Mesodermal cell (in vitro differentiated cells): ENCODE measurements around the gene PGM3.

Source experiments
- H3K27ac ChIP-seq: 2 replicates; pipeline ENCODE4 v1.7.0; 2013; ENCODE audit warnings: mild to moderate bottlenecking, low read depth, low read length, moderate library complexity; ENCODE audit not compliant: severe bottlenecking
- H3K36me3 ChIP-seq: 2 replicates; pipeline ENCODE4 v1.7.1; 2013; ENCODE audit warnings: mild to moderate bottlenecking, low read length, moderate library complexity; ENCODE audit not compliant: control insufficient read depth, insufficient read depth
- H3K4me1 ChIP-seq: one replicate; pipeline ENCODE4 v1.7.1; 2013; ENCODE audit warnings: mild to moderate bottlenecking, low read length; ENCODE audit not compliant: insufficient read depth, control insufficient read depth, poor library complexity, severe bottlenecking
- H3K4me3 ChIP-seq: 2 replicates; pipeline ENCODE4 v1.7.0; 2013; ENCODE audit warnings: low read length, control low read depth, mild to moderate bottlenecking; ENCODE audit not compliant: insufficient read depth, poor library complexity, severe bottlenecking; ENCODE audit errors: extremely low read depth
- H3K9me3 ChIP-seq: 2 replicates; pipeline ENCODE4 v1.7.1; 2013; ENCODE audit warnings: mild to moderate bottlenecking, low read length, moderate library complexity; ENCODE audit not compliant: control insufficient read depth
- WGBS, 2 experiments: methylation state at CpG; one replicate each; pipeline ENCODE4 v1.1.5; 2013; ENCODE audit warnings: missing lambda C conversion rate in 2 of 2; ENCODE audit not compliant: insufficient coverage in 2 of 2; 5-methylcytosine and 5-hydroxymethylcytosine counted together

The PGM3 gene

GRCh38 chr6:83151114-83151513, 42.0 kb downstream of the PGM3 start:
- Histone ChIP-seq H3K9me3 (no peaks in the 10 kb centered on the region), H3K36me3 (no peaks in the 10 kb centered on the region), H3K4me3 (no peak overlapping the region), H3K27ac (no peak overlapping the region), H3K4me1 (no peaks in the 10 kb centered on the region)
- 88% methylated on average over 1 of the region's 2 CpGs; no CpG with 5 or more reads in 1 of the 2 experiments for WGBS, 2 experiments

- Histone ChIP-seq H3K36me3 (no peaks in the 10 kb centered on the region), H3K9me3 (no peaks in the 10 kb centered on the region), H3K4me3 (no peak overlapping the region), H3K27ac (no peak overlapping the region), H3K4me1 (no peaks in the 10 kb centered on the region)
- WGBS, 2 experiments: 86 to 93% methylated on average over 1 to 2 of the region's 3 CpGs
These were observed 54.3 kb downstream of the PGM3 start for GRCh38 chr6:83138758-83139157.

DNA sequence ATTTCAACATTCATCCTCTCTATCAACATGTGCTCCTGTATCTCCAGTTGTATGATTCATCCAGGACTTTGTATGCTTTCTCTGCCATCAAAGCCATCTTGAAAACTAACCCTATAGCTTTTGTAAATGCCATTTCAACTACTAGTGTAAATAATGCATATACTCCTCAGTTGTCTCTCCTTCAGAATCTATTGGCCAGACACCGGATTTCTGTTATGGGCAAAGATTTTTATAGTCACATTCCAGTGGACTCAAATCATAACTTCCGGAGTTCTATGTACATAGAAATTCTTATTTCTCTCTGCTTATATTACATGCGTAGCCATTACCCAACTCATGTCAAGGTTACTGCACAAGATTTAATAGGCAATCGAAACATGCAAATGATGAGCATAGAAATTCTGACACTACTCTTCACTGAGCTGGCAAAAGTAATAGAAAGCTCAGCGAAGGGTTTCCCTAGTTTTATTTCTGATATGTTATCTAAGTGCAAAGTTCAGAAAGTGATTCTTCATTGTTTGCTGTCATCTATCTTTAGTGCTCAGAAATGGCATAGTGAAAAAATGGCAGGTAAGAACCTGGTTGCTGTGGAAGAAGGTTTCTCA, 54.8 kb downstream of the PGM3 start:
- no peak overlapping the region for H3K27ac ChIP-seq
- no peaks in the 10 kb centered on the region for H3K36me3 ChIP-seq
- H3K9me3 ChIP-seq: no peaks in the 10 kb centered on the region
- 88 to 100% methylated on average over 2 to 3 of the region's 5 CpGs for WGBS, 2 experiments
- H3K4me1 ChIP-seq: no peaks in the 10 kb centered on the region
- H3K4me3 ChIP-seq: no peak overlapping the region

- Histone ChIP-seq H3K4me3 (no peak overlapping the region), H3K4me1 (no peaks in the 10 kb centered on the region), H3K36me3 (peaks cover 12% of the 10 kb centered on the region), H3K27ac (no peak overlapping the region), H3K9me3 (no peaks in the 10 kb centered on the region)
- no CpG with 5 or more reads among the region's 3 CpGs for WGBS, 2 experiments
These were observed 60.9 kb downstream of the PGM3 start for GRCh38 chr6:83132121-83132520.

DNA sequence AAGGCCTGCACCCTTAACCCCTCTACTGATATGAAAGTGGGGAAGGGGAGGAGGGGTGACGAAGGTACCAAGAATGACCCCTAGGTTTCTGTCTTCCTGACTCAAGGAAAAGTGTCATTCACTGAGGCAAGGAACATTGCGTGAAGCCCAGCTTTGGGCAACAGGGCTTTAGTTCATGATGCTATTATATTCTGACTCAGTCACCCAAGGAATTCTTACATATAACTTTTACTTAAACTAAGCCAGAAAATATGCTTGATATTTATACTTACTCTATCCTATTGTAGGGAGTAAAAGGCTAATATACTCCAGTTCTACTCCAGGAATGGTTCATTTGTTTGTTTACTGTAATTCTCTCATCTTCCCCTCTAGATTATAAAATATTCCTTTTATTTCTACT, 65.1 kb downstream of the PGM3 start:
- H3K9me3 ChIP-seq: no peaks in the 10 kb centered on the region
- no peak overlapping the region for H3K4me3 ChIP-seq
- no peaks in the 10 kb centered on the region for H3K4me1 ChIP-seq
- H3K27ac ChIP-seq: no peak overlapping the region
- 92 to 100% methylated on average over 1 to 2 of the region's 2 CpGs for WGBS, 2 experiments
- peaks cover 17% of the 10 kb centered on the region for H3K36me3 ChIP-seq

GRCh38 chr6:83127258-83127657, 65.8 kb downstream of the PGM3 start:
- WGBS, 2 experiments: 98 to 100% methylated on average over 5 of the region's 5 CpGs
- no peaks in the 10 kb centered on the region for H3K9me3 ChIP-seq
- peaks cover 17% of the 10 kb centered on the region for H3K36me3 ChIP-seq
- no peak overlapping the region for H3K4me3 ChIP-seq
- H3K27ac ChIP-seq: no peak overlapping the region
- H3K4me1 ChIP-seq: no peaks in the 10 kb centered on the region

DNA sequence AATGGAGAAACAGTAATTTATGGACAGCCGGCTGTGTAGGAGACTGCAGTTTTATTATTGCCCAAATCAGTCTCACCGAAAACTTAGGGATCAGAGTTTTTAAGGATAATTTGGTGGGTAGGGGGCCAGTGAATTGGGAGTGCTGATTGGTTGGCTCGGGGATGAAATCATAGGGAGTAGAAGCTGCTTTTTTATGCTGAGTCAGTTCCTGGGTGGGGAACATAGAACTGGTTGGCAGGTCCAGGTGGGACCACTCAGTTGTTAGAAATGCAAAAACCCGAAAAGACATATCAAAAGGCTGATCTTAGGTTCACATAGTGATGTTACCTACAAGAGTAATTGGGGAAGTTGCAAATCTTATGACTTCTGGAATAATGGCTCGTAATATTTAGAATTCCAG, 66.3 kb downstream of the PGM3 start:
- no peak overlapping the region for H3K27ac ChIP-seq
- peaks cover 12% of the 10 kb centered on the region for H3K36me3 ChIP-seq
- WGBS, 2 experiments: 93 to 97% methylated on average over 3 to 4 of the region's 5 CpGs
- H3K4me1 ChIP-seq: no peaks in the 10 kb centered on the region
- H3K4me3 ChIP-seq: no peak overlapping the region
- no peaks in the 10 kb centered on the region for H3K9me3 ChIP-seq

- peaks cover 12% of the 10 kb centered on the region for H3K36me3 ChIP-seq
These were observed 66.8 kb downstream of the PGM3 start for GRCh38 chr6:83126223-83126622.

DNA sequence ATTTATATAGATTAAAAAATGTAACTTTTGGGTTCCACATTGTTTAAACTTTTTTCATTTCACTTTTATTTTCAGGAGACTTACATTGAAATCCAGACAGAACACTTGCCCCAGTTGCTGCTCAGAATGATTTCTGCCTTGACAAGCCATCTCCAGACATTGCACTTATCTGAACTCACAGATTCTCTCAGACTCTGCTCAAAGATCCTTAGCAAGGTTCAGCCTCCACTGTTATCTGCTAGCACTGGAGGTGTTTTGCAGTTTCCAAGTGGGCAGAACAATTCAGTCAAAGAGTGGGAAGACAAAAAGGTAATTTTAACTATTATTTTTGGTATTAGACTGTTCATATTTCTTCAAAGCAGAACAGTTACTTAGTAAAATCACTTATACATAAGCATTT, 67.6 kb downstream of the PGM3 start:
- Histone ChIP-seq H3K27ac (no peak overlapping the region), H3K36me3 (peaks cover 12% of the 10 kb centered on the region), H3K4me1 (no peaks in the 10 kb centered on the region), H3K9me3 (no peaks in the 10 kb centered on the region), H3K4me3 (no peak overlapping the region)

More at GRCh38 chr6:83126223-83126622, 66.8 kb downstream of the PGM3 start:
- Histone ChIP-seq H3K4me1 (no peaks in the 10 kb centered on the region), H3K27ac (no peak overlapping the region), H3K9me3 (no peaks in the 10 kb centered on the region), H3K4me3 (no peak overlapping the region)
- 83% methylated on average over 2 of the region's 2 CpGs; no CpG with 5 or more reads in 1 of the 2 experiments for WGBS, 2 experiments

GRCh38 chr6:83124553-83124952, 68.5 kb downstream of the PGM3 start:
- H3K4me1 ChIP-seq: no peaks in the 10 kb centered on the region
- no peak overlapping the region for H3K4me3 ChIP-seq
- WGBS, 2 experiments: no CpG with 5 or more reads among the region's 3 CpGs
- peaks cover 12% of the 10 kb centered on the region for H3K36me3 ChIP-seq
- no peak overlapping the region for H3K27ac ChIP-seq
- H3K9me3 ChIP-seq: no peaks in the 10 kb centered on the region

DNA sequence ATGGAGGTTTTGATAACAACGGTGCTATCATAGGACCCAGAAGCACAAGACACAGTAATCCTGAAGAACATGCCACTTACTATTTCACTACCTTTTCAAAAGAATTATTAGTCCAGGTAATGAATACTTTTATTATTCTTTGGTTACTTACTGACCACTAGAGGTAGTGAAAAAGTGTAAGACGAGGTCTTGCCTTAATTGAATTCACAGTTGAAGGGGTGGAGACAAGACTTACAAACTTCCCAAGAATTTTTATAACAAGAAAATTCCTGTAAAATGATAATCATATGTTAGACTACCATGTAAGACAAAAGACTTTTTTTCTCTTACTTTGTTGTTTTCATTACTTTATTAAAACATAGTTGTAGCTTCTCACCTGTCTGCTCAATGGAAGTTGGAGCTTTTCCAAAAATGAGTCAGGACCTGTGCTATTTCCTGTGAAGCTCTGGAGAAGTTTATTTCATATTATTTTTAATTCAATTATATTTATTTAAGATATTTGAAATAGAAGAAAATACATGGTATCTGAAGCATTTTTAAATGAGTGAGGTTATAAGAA, 73.2 kb downstream of the PGM3 start:
- H3K36me3 ChIP-seq: no peaks in the 10 kb centered on the region
- no peak overlapping the region for H3K27ac ChIP-seq
- no peak overlapping the region for H3K4me3 ChIP-seq
- H3K4me1 ChIP-seq: no peaks in the 10 kb centered on the region
- H3K9me3 ChIP-seq: no peaks in the 10 kb centered on the region
- no CpG with 5 or more reads among the region's 2 CpGs for WGBS, 2 experiments
